Activated gamma-delta T cell treated with Interleukin-2 at 50 U/mL for 16 hours (primary cell): ENCODE measurements around the gene ARMC5.

Source experiments
- DNase-seq: peaks from one replicate; pipeline ENCODE4 v3.0.0-alpha.2; 2020

ARMC5 gene

GRCh38 chr16:31464348-31464769 is 5.1 kb downstream of the ARMC5 start:
- no peak for DNase-seq

- no peak for DNase-seq
These were observed 5.5 kb downstream of the ARMC5 start for GRCh38 chr16:31464781-31465260.

- no peak for DNase-seq
These were observed 6.6 kb downstream of the ARMC5 start for GRCh38 chr16:31465788-31466370.

- no peak for DNase-seq
These were observed 7.1 kb downstream of the ARMC5 start for GRCh38 chr16:31466381-31466841.

- DNase-seq = no peak
These were observed 8.0 kb downstream of the ARMC5 start for GRCh38 chr16:31467151-31467773.

GRCh38 chr16:31467858-31468257 is 8.6 kb downstream of the ARMC5 start:
- DNase-seq = no peak

- DNase-seq = no peak
These were observed 11.3 kb downstream of the ARMC5 start for GRCh38 chr16:31470615-31471014.

GRCh38 chr16:31471241-31471874 is 12.1 kb downstream of the ARMC5 start:
- no peak for DNase-seq

- DNase-seq = no peak
These were observed 12.8 kb downstream of the ARMC5 start, which contains the start of gene TGFB1I1 for GRCh38 chr16:31471875-31472708. TGFB1I1 (plus strand) TSS chr16:31472152; CDS start chr16:31472189, 37 bp downstream.

GRCh38 chr16:31472709-31473203 is 13.5 kb downstream of the ARMC5 start:
- DNase-seq = no peak

GRCh38 chr16:31473264-31473984 is 14.1 kb downstream of the ARMC5 start:
- DNase-seq = no peak

- no peak for DNase-seq
These were observed 14.9 kb downstream of the ARMC5 start for GRCh38 chr16:31474173-31474714.

GRCh38 chr16:31474773-31475738 is 15.8 kb downstream of the ARMC5 start:
- no peak for DNase-seq

GRCh38 chr16:31475946-31476302 is 16.6 kb downstream of the ARMC5 start:
- no peak for DNase-seq

- DNase-seq = peak; percentile 88
These were observed 17.3 kb downstream of the ARMC5 start for GRCh38 chr16:31476303-31477219.

- DNase-seq = peak; percentile 28
These were observed 18.2 kb downstream of the ARMC5 start for GRCh38 chr16:31477220-31478216.

GRCh38 chr16:31478956-31479355 is 19.7 kb downstream of the ARMC5 start:
- no peak for DNase-seq

- no peak for DNase-seq
These were observed 20.4 kb downstream of the ARMC5 start for GRCh38 chr16:31479751-31480150.
